Embryonic facial prominence (tissue), 1 donor: ENCODE measurements around the gene PRDM12.

Source experiments
- DNase-seq: peaks from one replicate; pipeline ENCODE4 v3.0.0-alpha.2; 2016; ENCODE audit errors: extremely low spot score

PRDM12 gene

GRCh38 chr9:130689937-130690700, 25.7 kb downstream of the PRDM12 start:
- peak; percentile 53 for DNase-seq

GRCh38 chr9:130692321-130692720, 27.9 kb downstream of the PRDM12 start:
- DNase-seq: no peak

DNA sequence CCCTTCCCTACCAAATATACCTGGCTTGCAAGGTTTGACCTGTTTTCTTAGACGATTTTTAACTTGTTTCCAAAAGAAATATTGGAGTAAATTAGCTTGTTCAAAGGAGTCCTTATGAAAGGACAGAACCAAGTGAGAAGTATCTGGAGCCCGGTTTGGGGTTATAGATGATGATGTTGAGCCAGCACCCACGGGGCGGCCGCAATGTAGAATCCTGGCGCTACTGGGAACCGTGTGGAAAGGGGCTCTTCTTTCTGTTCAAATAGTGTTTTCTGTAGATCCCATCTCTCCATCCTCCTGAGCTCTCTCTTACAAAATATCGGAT, 28.7 kb downstream of the PRDM12 start:
- no peak for DNase-seq

DNA sequence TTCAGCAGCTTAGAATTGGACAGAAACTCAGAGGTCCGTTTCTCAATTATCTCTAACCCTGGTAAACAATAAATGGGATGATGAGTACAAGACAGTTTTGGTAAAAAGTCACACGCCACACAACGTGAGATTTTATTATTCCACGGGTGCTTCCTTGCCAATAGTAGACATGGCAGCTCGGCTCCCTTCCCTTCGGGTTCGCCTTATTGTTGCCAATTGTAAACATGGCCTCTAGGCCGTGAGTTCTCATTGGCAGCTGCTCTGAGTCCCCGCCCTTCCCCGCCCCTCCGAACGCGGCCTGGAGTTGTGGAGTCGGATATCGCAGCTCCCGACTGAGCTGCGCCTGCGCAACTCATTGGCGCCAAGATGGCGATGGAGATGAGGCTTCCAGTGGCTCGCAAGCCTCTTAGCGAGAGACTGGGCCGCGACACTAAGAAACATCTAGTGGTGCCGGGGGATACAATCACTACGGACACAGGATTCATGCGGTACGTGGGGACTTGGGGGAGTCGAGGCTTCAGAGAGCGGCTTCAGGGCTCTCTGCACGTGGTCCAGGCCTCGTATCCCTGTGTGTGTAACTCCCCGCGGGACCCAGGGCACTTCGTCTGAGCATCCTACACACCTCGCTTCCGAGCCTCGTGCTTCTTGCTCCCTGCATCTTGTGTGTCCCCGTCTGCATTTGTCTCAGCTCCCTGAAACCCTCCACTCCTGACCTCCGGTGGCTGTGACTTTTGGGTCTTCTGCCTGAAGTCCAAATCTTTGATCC, 29.2 kb downstream of the PRDM12 start, which contains the start of gene EXOSC2:
EXOSC2 (plus strand) TSS at position 355 of the 766 bp plus-strand sequence; CDS start at position 367, 12 bp downstream.
- DNase-seq: peak; percentile 94

GRCh38 chr9:130694205-130694604, 29.8 kb downstream of the PRDM12 start:
- no peak for DNase-seq

GRCh38 chr9:130696139-130696650, 31.8 kb downstream of the PRDM12 start:
- no peak for DNase-seq

DNA sequence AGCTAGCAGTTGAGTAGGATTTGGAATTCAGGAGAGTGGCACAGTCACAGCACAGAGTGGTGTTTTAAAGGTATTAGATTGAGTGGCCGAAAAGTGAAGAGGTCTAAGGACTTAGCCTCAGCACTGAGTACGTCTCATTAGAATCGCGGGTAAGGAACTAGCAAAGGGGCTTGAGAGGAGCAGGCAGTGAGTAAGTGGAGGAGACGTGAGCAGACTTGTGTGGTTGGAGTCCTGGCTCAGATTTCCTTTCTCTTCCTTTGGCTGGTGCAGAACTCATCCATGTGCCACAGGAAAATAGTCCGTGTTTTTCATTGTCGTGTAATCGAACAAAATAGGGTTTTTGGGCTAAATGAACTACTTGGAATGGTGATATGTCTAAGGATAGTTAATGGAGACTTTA, 32.6 kb downstream of the PRDM12 start:
- no peak for DNase-seq

DNA sequence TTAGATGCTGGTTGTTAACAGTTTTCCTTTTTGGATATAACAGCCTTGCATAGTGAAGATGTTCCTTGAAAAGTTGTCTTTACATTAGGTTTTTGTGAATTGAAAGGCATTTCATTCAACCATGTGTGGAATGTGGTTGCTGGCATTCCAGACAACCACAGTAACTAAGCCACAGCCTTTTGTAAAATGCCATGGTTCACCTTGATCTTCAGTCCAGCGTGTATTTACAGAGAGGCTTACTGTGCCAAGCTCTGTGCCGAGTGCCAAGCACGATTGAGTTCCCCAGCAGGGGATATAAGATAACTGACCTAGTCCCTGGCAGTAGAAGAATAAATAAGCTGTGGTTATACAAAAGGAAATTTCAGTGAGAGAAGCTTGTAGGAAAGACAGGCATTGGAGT, 34.1 kb downstream of the PRDM12 start:
- no peak for DNase-seq

GRCh38 chr9:130699047-130699446, 34.7 kb downstream of the PRDM12 start:
- DNase-seq: no peak

DNA sequence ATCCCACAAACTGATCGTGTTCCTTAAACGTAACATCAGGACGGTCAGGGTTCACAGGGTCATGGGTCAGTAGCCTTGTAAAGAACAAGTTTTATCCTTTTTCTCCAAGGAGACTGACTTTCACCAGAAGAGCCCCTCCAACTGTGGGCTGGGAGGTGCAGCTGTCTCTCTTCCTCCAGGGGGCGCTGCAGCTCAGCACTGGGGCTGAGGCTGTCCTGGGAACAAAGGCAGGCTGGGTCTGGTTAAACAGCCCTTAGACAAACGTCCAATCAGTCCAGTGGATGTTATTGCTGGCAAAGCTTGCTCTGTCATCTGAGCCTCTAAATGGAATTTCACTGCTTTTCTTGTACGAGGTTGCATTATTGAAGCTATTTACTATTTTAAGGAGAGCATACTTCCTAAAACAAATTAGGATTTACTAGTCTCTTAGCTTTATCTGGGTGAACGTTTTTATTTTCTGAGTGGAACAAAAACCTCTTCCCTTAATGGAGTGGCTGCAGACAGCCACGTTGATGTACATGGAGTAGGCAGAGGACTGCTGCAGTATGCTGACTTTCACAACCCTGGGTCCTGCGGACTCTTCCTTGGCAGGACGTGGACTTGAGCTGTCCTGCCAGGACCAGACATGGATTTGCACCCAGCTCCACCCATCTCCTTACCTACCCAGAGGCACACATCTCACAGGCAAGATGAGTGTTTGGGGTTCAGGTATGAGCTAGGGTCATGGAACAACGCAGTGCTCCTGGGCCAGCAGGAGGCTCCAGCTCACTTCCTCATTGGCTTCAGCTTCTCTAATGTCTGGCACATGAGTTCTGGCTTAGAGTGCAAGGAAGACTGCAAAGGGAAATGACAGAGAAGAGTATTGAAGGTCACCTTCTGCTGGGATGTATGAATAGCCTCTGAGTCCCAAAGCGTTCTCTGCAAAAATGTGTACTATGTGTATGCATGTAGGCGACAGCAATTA, 36.9 kb downstream of the PRDM12 start:
- DNase-seq: peak; percentile 33

GRCh38 chr9:130703501-130703900, 39.1 kb downstream of the PRDM12 start:
- DNase-seq: no peak

DNA sequence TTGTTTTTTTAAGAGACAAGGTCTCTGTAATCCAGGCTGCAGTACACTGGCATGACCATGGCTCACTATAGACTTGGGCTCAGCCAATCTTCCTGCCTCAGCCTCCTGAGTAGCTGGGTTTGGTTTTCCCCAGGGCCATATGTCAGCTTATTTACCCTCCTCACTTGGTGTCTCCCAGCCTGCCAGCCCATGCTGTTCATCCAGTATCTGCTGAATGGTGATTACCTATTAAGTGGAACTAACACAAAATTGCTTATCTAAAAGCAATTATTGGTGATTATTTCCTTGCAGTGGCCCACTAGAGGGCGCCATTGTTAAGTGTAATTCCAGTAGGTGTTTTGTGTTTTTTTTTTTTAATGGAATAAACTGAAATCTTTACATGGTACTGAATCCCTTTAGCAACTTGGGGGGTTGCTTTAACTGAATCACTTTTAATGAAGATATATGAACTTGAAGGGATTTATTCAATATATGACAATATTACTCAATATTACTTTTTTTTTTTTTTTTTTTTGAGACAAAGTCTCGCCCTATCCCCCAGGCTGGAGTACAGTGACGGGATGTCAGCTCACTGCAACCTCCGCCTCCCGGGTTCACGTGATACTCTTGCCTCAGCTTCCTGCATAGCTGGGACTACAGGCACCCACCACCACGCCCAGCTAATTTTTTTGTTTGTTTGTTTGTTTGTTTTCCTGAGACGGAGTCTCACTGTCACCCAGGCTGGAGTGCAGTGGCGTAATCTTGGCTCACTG, 43.0 kb downstream of the PRDM12 start:
- DNase-seq: no peak

- DNase-seq: no peak
Measured at GRCh38 chr9:130710822-130711352, 46.5 kb downstream of the PRDM12 start.

DNA sequence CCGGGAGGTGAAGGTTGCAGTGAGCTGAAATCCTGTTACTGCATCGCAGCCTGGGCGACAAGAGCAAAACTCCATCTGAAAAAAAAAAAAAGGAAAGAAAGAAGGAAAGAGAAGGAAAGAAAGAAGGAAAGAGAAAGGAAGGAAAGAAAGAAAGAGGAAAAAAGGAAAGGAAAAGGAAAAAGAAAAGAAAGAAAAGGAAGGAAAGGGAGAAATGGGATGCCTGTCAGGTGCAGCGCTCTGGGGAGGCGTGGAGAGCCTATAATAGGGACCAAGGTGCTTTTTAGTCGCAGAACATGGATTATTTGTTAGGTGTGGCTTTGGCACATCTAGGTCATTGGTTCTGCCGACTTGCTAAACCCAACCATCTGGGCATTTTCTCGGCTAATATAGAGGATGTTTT, 47.1 kb downstream of the PRDM12 start:
- no peak for DNase-seq

- peak; percentile 91 for DNase-seq
Measured at GRCh38 chr9:130712564-130713285, 48.3 kb downstream of the PRDM12 start.

DNA sequence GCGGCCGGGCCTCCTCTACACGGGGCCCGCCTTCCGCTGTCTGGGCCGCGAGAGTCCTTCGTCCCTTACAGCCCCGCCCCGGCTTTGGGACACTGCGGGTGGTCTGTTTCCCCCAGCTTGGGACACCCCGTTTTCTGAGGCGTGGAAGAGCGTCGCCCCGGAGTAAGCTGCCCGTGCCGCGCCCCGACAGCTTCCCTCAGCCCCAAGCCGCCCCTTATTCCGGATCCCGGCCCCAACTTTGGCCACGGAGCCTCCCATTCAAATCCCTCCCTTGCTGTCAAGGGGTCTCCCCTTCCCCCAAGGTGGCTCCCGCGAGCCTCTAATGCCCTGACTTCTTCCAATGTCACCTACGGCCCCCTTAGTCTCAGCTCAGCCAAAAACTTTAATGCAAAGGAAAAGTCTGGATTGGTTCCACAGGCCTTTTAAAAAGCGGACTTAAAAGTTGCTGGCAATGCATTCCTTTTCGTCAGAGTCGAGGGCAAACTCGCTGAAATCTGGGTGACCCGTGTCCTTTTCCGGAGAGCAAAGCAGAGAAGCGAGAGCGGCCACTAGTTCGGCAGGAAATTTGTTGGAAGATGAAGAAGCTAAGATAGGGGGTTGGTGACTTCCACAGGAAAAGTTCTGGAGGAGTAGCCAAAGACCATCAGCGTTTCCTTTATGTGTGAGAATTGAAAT, 49.0 kb downstream of the PRDM12 start:
- no peak for DNase-seq

DNA sequence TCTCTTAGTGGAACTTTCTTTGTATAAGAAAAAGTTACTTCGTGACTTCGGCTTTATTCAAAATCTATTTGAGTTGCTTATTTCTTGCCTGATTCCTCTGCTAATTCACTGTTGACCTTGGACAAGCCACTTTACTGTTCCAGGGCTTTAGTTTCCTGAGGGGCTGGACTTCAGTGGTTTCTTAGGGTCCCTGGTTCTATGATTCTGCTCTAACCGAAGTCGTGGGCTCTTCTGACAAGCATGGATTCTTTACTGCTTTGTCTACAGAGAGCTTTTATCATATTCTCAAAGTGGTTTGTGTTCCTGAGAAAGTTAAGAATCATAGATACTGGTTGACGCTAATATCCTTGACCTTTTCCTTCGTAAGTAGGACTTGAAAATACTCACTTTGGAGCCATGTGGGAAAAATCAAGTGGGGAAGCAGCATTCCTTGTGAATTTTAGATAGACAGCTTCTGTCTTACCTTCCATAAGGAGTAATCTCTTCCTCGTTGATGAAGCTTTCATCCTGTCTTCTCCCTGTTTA, 50.3 kb downstream of the PRDM12 start:
- no peak for DNase-seq

DNA sequence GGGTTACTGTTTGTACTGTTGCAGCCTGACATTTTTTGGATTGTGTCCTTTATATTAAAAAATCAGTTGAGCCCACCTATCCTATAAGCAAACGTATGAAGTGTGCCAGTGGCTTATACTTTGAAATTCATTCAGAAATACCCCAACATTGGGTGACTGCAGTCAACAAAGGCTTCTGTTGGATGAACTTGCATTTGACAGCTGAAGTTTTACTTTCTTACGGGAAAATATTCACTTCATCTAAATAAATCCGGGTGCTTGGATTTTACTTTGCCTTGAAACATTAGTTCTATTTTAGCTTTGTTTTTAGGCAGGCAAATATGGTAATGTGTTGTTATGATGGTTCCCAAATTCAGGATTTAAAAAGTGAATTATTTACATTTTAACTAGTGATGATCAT, 50.9 kb downstream of the PRDM12 start:
- no peak for DNase-seq

- DNase-seq: no peak
Measured at GRCh38 chr9:130718562-130718961, 54.2 kb downstream of the PRDM12 start.
